Uterus (tissue), 4 donors: ENCODE results near the gene COL25A1. TPM values are rescaled to one million over a fixed set of nuclear protein-coding genes. Genes with fewer than 3 reads are reported as not detected.

Source experiments
- DNase-seq, 2 donors: peaks; one replicate each; pipeline ENCODE4 v3.0.0-alpha.2; 2019 to 2020
- H3K27ac ChIP-seq, 2 donors: fragments of 200-600 bp; sonication (generic); 1 replicate in 1 of 2; 2 replicates in 1 of 2; pipeline ENCODE4 v1.5.1; 2016 to 2018
- H3K27me3 ChIP-seq, 2 donors: fragments of 200-600 bp; sonication (generic); one replicate each; pipeline ENCODE4 v1.5.1; 2018 to 2019; ENCODE audit warnings: control low read depth in 1 of 2
- H3K36me3 ChIP-seq, 2 donors: fragments of 200-600 bp; sonication (generic); one replicate each; pipeline ENCODE4 v1.5.1; 2019; ENCODE audit warnings: control low read depth in 1 of 2
- H3K4me1 ChIP-seq, 2 donors: fragments of 200-600 bp; sonication (generic); one replicate each; pipeline ENCODE4 v1.5.1; 2018 to 2019; ENCODE audit warnings: control low read depth in 1 of 2
- H3K4me3 ChIP-seq, 2 donors: fragments of 200-600 bp; sonication (generic); 1 replicate in 1 of 2; 2 replicates in 1 of 2; pipeline ENCODE4 v1.5.1; 2018 to 2019; ENCODE audit warnings: mild to moderate bottlenecking in 1 of 2
- H3K9me3 ChIP-seq, 2 donors: fragments of 200-600 bp; sonication (generic); one replicate each; pipeline ENCODE4 v1.5.1; 2019; ENCODE audit warnings: control low read depth in 1 of 2
- CTCF ChIP-seq, 4 experiments: fragments of 200-600 bp in 2 of 4; fragments of 450-650 bp in 2 of 4; sonication (generic) in 2 of 4; IDR thresholded peaks; one replicate each; pipeline ENCODE4 v1.5.1; 2016 to 2019; ENCODE audit warnings: antibody characterized with exemption in 4 of 4, mild to moderate bottlenecking in 2 of 4, moderate library complexity in 1 of 4
- POLR2A ChIP-seq, 2 donors: fragments of 450-650 bp; IDR thresholded peaks; one replicate each; pipeline ENCODE4 v1.6.1; 2016; ENCODE audit warnings: antibody characterized with exemption in 2 of 2, mild to moderate bottlenecking in 1 of 2, moderate library complexity in 1 of 2
- intact Hi-C: fragments of 100-400 bp; cut with DNase I; formaldehyde crosslinking; loops from one replicate; pipeline ENCODE4 v1.15.1; 2023; ENCODE audit warnings: low total_unique reads
- total RNA-seq, 4 donors: library from RNA; depleted of rRNA in 3 of 4; stranded (reverse); fragments of >200 nt in 3 of 4; gene quantifications; one replicate each; pipeline versions ENCODE4 v1.1.0 to v1.2.4, GENCODE V29; 2014 to 2023
- donor health status: DM: yes; HTN: yes; CAD: no.

The COL25A1 gene
- total RNA-seq, 4 donors from 2014 or later: 0.26 to 41.1 (median 1.8) TPM; not detected in 1

- TF ChIP-seq CTCF (IDR thresholded peaks at IDR 0.05) (no peak), POLR2A (IDR thresholded peaks at IDR 0.05) (no peak)
- H3K4me1 ChIP-seq: no peaks in the 10 kb centered on the region
- H3K27me3 ChIP-seq: no peaks in the 10 kb centered on the region
- DNase-seq: no peak
- no peak overlapping the region for H3K27ac ChIP-seq
- H3K36me3 ChIP-seq: no peaks in the 10 kb centered on the region
- H3K4me3 ChIP-seq: no peak overlapping the region
- no peaks in the 10 kb centered on the region for H3K9me3 ChIP-seq
- intact Hi-C loops: no loop called here
Observed at GRCh38 chr4:109091727-109092409, 210.6 kb downstream of the COL25A1 start.

GRCh38 chr4:109083911-109084310, 218.5 kb downstream of the COL25A1 start:
- no peak for DNase-seq
- Histone ChIP-seq H3K36me3 (no peaks in the 10 kb centered on the region), H3K27me3 (no peaks in the 10 kb centered on the region), H3K27ac (no peak overlapping the region), H3K4me1 (no peaks in the 10 kb centered on the region), H3K9me3 (no peaks in the 10 kb centered on the region), H3K4me3 (no peak overlapping the region)
- intact Hi-C loops: no loop called here
- no peak for TF ChIP-seq POLR2A (IDR thresholded peaks at IDR 0.05)
- TF ChIP-seq CTCF (IDR thresholded peaks at IDR 0.05): no peak

- intact Hi-C loops: no loop called here
Observed at GRCh38 chr4:109079731-109080130, 222.7 kb downstream of the COL25A1 start.

GRCh38 chr4:109079201-109079600, 223.3 kb downstream of the COL25A1 start:
- H3K27ac ChIP-seq: no peak overlapping the region
- DNase-seq: no peak
- TF ChIP-seq CTCF (IDR thresholded peaks at IDR 0.05): no peak
- no peak for TF ChIP-seq POLR2A (IDR thresholded peaks at IDR 0.05)
- no peaks in the 10 kb centered on the region for H3K36me3 ChIP-seq
- no peaks in the 10 kb centered on the region for H3K4me1 ChIP-seq
- H3K27me3 ChIP-seq: no peaks in the 10 kb centered on the region
- intact Hi-C loops: no loop called here
- no peaks in the 10 kb centered on the region for H3K9me3 ChIP-seq
- H3K4me3 ChIP-seq: no peak overlapping the region

More at GRCh38 chr4:109079731-109080130, 222.7 kb downstream of the COL25A1 start:
- no peaks in the 10 kb centered on the region for H3K9me3 ChIP-seq
- H3K4me1 ChIP-seq: no peaks in the 10 kb centered on the region
- H3K27me3 ChIP-seq: no peaks in the 10 kb centered on the region
- H3K27ac ChIP-seq: no peak overlapping the region
- no peak overlapping the region for H3K4me3 ChIP-seq
- TF ChIP-seq POLR2A (IDR thresholded peaks at IDR 0.05): no peak
- TF ChIP-seq CTCF (IDR thresholded peaks at IDR 0.05): no peak
- DNase-seq: no peak
- H3K36me3 ChIP-seq: no peaks in the 10 kb centered on the region

- no peak for TF ChIP-seq CTCF (IDR thresholded peaks at IDR 0.05)
- no peak for TF ChIP-seq POLR2A (IDR thresholded peaks at IDR 0.05)
- no peak overlapping the region for H3K4me3 ChIP-seq
- intact Hi-C loops: no loop called here
- H3K36me3 ChIP-seq: no peaks in the 10 kb centered on the region
- DNase-seq: no peak
- no peak overlapping the region for H3K27ac ChIP-seq
- H3K4me1 ChIP-seq: no peaks in the 10 kb centered on the region
- H3K27me3 ChIP-seq: no peaks in the 10 kb centered on the region
- H3K9me3 ChIP-seq: no peaks in the 10 kb centered on the region
Observed at GRCh38 chr4:109078724-109079123, 223.7 kb downstream of the COL25A1 start.
